Activated naive CD4-positive, alpha-beta T cell treated with anti-CD3 and anti-CD28 coated beads, Interleukin-2, amount 50 U/mL, for 16 hours (primary cell): Measurements from ENCODE around the gene FADS3.
A peak's percentile ranks its signal among the peaks of the same experiment; 100 is the strongest.

Experiments used
- DNase-seq: peaks from one replicate; pipeline ENCODE4 v3.0.0-alpha.2; 2020

FADS3 gene

GRCh38 chr11:61875698-61876097 lies 15.6 kb downstream of the FADS3 start:
- no peak for DNase-seq

- DNase-seq, result no peak
Observed at GRCh38 chr11:61874853-61875252, 16.5 kb downstream of the FADS3 start.

GRCh38 chr11:61874377-61874809 lies 17.0 kb downstream of the FADS3 start:
- no peak for DNase-seq

GRCh38 chr11:61873588-61874376 lies 17.6 kb downstream of the FADS3 start:
- no peak for DNase-seq

GRCh38 chr11:61872935-61873565 lies 18.3 kb downstream of the FADS3 start:
- no peak for DNase-seq

- peak; percentile 66 for DNase-seq
Observed at GRCh38 chr11:61871158-61871597, 20.2 kb downstream of the FADS3 start.

- DNase-seq, result no peak
Observed at GRCh38 chr11:61870541-61871031, 20.8 kb downstream of the FADS3 start.

GRCh38 chr11:61869708-61870451 lies 21.5 kb downstream of the FADS3 start:
- DNase-seq, result no peak

GRCh38 chr11:61869429-61869707 lies 22.0 kb downstream of the FADS3 start:
- no peak for DNase-seq

GRCh38 chr11:61868571-61869428 lies 22.5 kb downstream of the FADS3 start:
- no peak for DNase-seq

GRCh38 chr11:61866958-61867343 lies 24.4 kb downstream of the FADS3 start:
- no peak for DNase-seq

- no peak for DNase-seq
Observed at GRCh38 chr11:61866231-61866957, 25.0 kb downstream of the FADS3 start.

- no peak for DNase-seq
Observed at GRCh38 chr11:61864814-61865775, 26.2 kb downstream of the FADS3 start.

GRCh38 chr11:61863548-61864081 lies 27.7 kb downstream of the FADS3 start:
- no peak for DNase-seq

GRCh38 chr11:61862714-61863547 lies 28.4 kb downstream of the FADS3 start:
- DNase-seq, result no peak

GRCh38 chr11:61861634-61862033 lies 29.7 kb downstream of the FADS3 start:
- no peak for DNase-seq

GRCh38 chr11:61860054-61860903 lies 31.1 kb downstream of the FADS3 start:
- DNase-seq, result no peak

GRCh38 chr11:61855939-61856680 lies 35.2 kb downstream of the FADS3 start:
- no peak for DNase-seq
